ENCODE data around the gene FNDC7.

Gene FNDC7

GRCh38 chr1:108719656-108720435 is 7.1 kb downstream of the FNDC7 start:
- Histone ChIP-seq H3K36me3 (replicated peaks; ENCODE audit: low read depth, low read length) (no peaks in the 10 kb centered on the region), H3K27ac (ENCODE audit: low read length) (no peak overlapping the region), H3K4me2 (ENCODE audit: low read length) (no peak overlapping the region), H3K4me1 (ENCODE audit: low read length) (peaks cover 8% of the 10 kb centered on the region), H3K4me3 (ENCODE audit: low read length) (no peak overlapping the region), H3K27me3 (ENCODE audit: low read depth, low read length) (no peaks in the 10 kb centered on the region), H4K20me1 (ENCODE audit: insufficient read depth, low read length) (no peaks in the 10 kb centered on the region), H3K9ac (ENCODE audit: low read length) (no peak overlapping the region), H3K9me3 (ENCODE audit: insufficient read depth, low read length) (no peaks in the 10 kb centered on the region), H2AFZ (ENCODE audit: low read depth, low read length) (no peak overlapping the region), H3K79me2 (ENCODE audit: low read length) (no peaks in the 10 kb centered on the region)
- no peak for TF ChIP-seq EZH2phosphoT487 (IDR thresholded peaks at IDR 0.05; ENCODE audit: low read depth)
- no peak for TF ChIP-seq CTCF (IDR thresholded peaks at IDR 0.05; ENCODE audit: low read depth, low read length)

GRCh38 chr1:108722292-108722691 is 9.6 kb downstream of the FNDC7 start:
- Histone ChIP-seq H4K20me1 (ENCODE audit: insufficient read depth, low read length) (no peaks in the 10 kb centered on the region), H3K27ac (ENCODE audit: low read length) (no peak overlapping the region), H2AFZ (ENCODE audit: low read depth, low read length) (no peak overlapping the region), H3K9ac (ENCODE audit: low read length) (no peak overlapping the region), H3K36me3 (replicated peaks; ENCODE audit: low read depth, low read length) (no peaks in the 10 kb centered on the region), H3K4me3 (ENCODE audit: low read length) (peak overlapping the region; percentile 20; the same call in 1 of the 2 replicates), H3K9me3 (ENCODE audit: insufficient read depth, low read length) (no peaks in the 10 kb centered on the region), H3K79me2 (ENCODE audit: low read length) (no peaks in the 10 kb centered on the region), H3K27me3 (ENCODE audit: low read depth, low read length) (no peaks in the 10 kb centered on the region), H3K4me2 (ENCODE audit: low read length) (peak overlapping the region; percentile 55), H3K4me1 (ENCODE audit: low read length) (peaks cover 8% of the 10 kb centered on the region)
- TF ChIP-seq CTCF (IDR thresholded peaks at IDR 0.05; ENCODE audit: low read depth, low read length), result no peak
- no peak for TF ChIP-seq EZH2phosphoT487 (IDR thresholded peaks at IDR 0.05; ENCODE audit: low read depth)

- H3K9ac ChIP-seq (ENCODE audit: low read length), result no peak overlapping the region
- H3K4me1 ChIP-seq (ENCODE audit: low read length), result peaks cover 8% of the 10 kb centered on the region
- H4K20me1 ChIP-seq (ENCODE audit: insufficient read depth, low read length), result no peaks in the 10 kb centered on the region
- no peaks in the 10 kb centered on the region for H3K36me3 ChIP-seq (replicated peaks; ENCODE audit: low read depth, low read length)
- no peak overlapping the region for H3K4me2 ChIP-seq (ENCODE audit: low read length)
- no peak overlapping the region for H3K4me3 ChIP-seq (ENCODE audit: low read length)
- H3K27ac ChIP-seq (ENCODE audit: low read length), result no peak overlapping the region
- TF ChIP-seq CTCF (IDR thresholded peaks at IDR 0.05; ENCODE audit: low read depth, low read length) (no peak), EZH2phosphoT487 (IDR thresholded peaks at IDR 0.05; ENCODE audit: low read depth) (no peak)
- no peaks in the 10 kb centered on the region for H3K79me2 ChIP-seq (ENCODE audit: low read length)
- H3K9me3 ChIP-seq (ENCODE audit: insufficient read depth, low read length), result no peaks in the 10 kb centered on the region
- no peaks in the 10 kb centered on the region for H3K27me3 ChIP-seq (ENCODE audit: low read depth, low read length)
- no peak overlapping the region for H2AFZ ChIP-seq (ENCODE audit: low read depth, low read length)
These were observed 13.2 kb downstream of the FNDC7 start for GRCh38 chr1:108725906-108726305.

- Histone ChIP-seq H3K36me3 (replicated peaks; ENCODE audit: low read depth, low read length) (no peaks in the 10 kb centered on the region), H2AFZ (ENCODE audit: low read depth, low read length) (no peak overlapping the region), H3K4me2 (ENCODE audit: low read length) (no peak overlapping the region), H3K9me3 (ENCODE audit: insufficient read depth, low read length) (no peaks in the 10 kb centered on the region), H3K4me3 (ENCODE audit: low read length) (no peak overlapping the region), H4K20me1 (ENCODE audit: insufficient read depth, low read length) (no peaks in the 10 kb centered on the region), H3K9ac (ENCODE audit: low read length) (no peak overlapping the region), H3K27me3 (ENCODE audit: low read depth, low read length) (no peaks in the 10 kb centered on the region), H3K27ac (ENCODE audit: low read length) (no peak overlapping the region), H3K4me1 (ENCODE audit: low read length) (no peaks in the 10 kb centered on the region), H3K79me2 (ENCODE audit: low read length) (no peaks in the 10 kb centered on the region)
- TF ChIP-seq CTCF (IDR thresholded peaks at IDR 0.05; ENCODE audit: low read depth, low read length) (no peak), EZH2phosphoT487 (IDR thresholded peaks at IDR 0.05; ENCODE audit: low read depth) (no peak)
These were observed 15.7 kb downstream of the FNDC7 start for GRCh38 chr1:108728327-108728923.

Data from OCI-LY3 (cell line).